OCI-LY7 (cell line): ENCODE data around the gene TTC19. TPM values are rescaled to one million over a fixed set of nuclear protein-coding genes. Genes with fewer than 3 reads are reported as not detected.

Experiments
- BruUV-seq: library from RNA; stranded (reverse); fragments of 400-500 nt; replicated peaks from 2 replicates; lab custom pipeline; 2021; lab: Mats Ljungman, UMichigan
- CTCF ChIA-PET: fragments of 300-600 bp; sonication (Branson Sonifier 250); formaldehyde crosslinking; loops from one replicate; lab custom pipeline; 2022; ENCODE audit warnings: antibody characterized with exemption; ENCODE audit not compliant: unreplicated experiment; lab: Charles Lee
- POLR2A ChIA-PET: fragments of 300-600 bp; sonication (Branson Sonifier 250); formaldehyde crosslinking; loops from one replicate; lab custom pipeline; 2022; ENCODE audit warnings: antibody characterized with exemption; lab: Charles Lee
- DNase-seq: peaks from one replicate; pipeline ENCODE4 v3.0.0-alpha.2; 2015; ENCODE audit warnings: low spot score
- H2AFZ ChIP-seq: fragments of 200-600 bp; sonication (generic), shearing (Covaris generic); 2 replicates; pipeline ENCODE4 v1.6.1; 2014; ENCODE audit warnings: mild to moderate bottlenecking, antibody characterized with exemption, low read length, moderate library complexity
- H3K27ac ChIP-seq: fragments of 200-600 bp; sonication (generic); 2 replicates; pipeline ENCODE4 v1.5.1; 2014; ENCODE audit warnings: mixed run types, low read depth, mild to moderate bottlenecking, moderate library complexity, low read length, inconsistent platforms; ENCODE audit not compliant: poor library complexity, severe bottlenecking
- H3K36me3 ChIP-seq: fragments of 200-600 bp; sonication (generic); 2 replicates; pipeline ENCODE4 v1.6.1; 2014; ENCODE audit warnings: mild to moderate bottlenecking, antibody characterized with exemption, low read length, moderate library complexity, mixed read lengths; ENCODE audit not compliant: insufficient read depth
- H3K4me1 ChIP-seq: fragments of 200-600 bp; sonication (generic); 2 replicates; pipeline ENCODE4 v1.5.1; 2014; ENCODE audit warnings: mild to moderate bottlenecking, low read length; ENCODE audit not compliant: insufficient read depth, poor library complexity, severe bottlenecking
- H3K4me2 ChIP-seq: fragments of 200-600 bp; sonication (generic); 2 replicates; pipeline ENCODE4 v1.6.1; 2014; ENCODE audit warnings: mild to moderate bottlenecking, low read length
- H3K4me3 ChIP-seq: fragments of 200-600 bp; sonication (generic); 2 replicates; pipeline ENCODE4 v1.5.1; 2014; ENCODE audit warnings: mild to moderate bottlenecking, low read depth, low read length; ENCODE audit not compliant: poor library complexity, severe bottlenecking
- H3K79me2 ChIP-seq: fragments of 200-600 bp; sonication (generic); 2 replicates; pipeline ENCODE4 v1.6.1; 2016; ENCODE audit warnings: low read depth, mild to moderate bottlenecking, low read length, moderate library complexity, mixed read lengths; ENCODE audit not compliant: insufficient read depth
- H3K9me2 ChIP-seq: fragments of 200-600 bp; sonication (generic); 2 replicates; pipeline ENCODE4 v1.6.1; 2016; ENCODE audit warnings: mild to moderate bottlenecking, low read length, mixed read lengths; ENCODE audit not compliant: insufficient read depth
- H3K9me3 ChIP-seq: fragments of 200-600 bp; sonication (generic); 2 replicates; pipeline ENCODE4 v1.6.1; 2014; ENCODE audit warnings: mild to moderate bottlenecking, mixed run types, low read length, mixed read lengths
- H4K20me1 ChIP-seq: fragments of 200-600 bp; sonication (generic); 2 replicates; pipeline ENCODE4 v1.6.1; 2014; ENCODE audit warnings: mild to moderate bottlenecking, antibody characterized with exemption, low read length, moderate library complexity, mixed read lengths; ENCODE audit not compliant: insufficient read depth
- CTCF ChIP-seq: fragments of 200-600 bp; sonication (generic); conservative IDR thresholded peaks from 2 replicates; pipeline ENCODE4 v1.5.1; 2014; ENCODE audit warnings: mild to moderate bottlenecking, antibody characterized with exemption, low read length, moderate library complexity, mixed read lengths
- EZH2phosphoT487 ChIP-seq: fragments of 200-600 bp; sonication (generic); IDR thresholded peaks from 2 replicates; pipeline ENCODE4 v1.6.1; 2018; ENCODE audit warnings: low read depth, borderline replicate concordance, mild to moderate bottlenecking, mixed run types, antibody characterized with exemption, low read length, moderate library complexity, mixed read lengths
- intact Hi-C: fragments of 100-400 bp; cut with micrococcal nuclease; formaldehyde crosslinking; loops from one replicate; pipeline ENCODE4 v1.10.0; 2022; ENCODE audit not compliant: unreplicated experiment
- total RNA-seq, 2 experiments: library from RNA; depleted of rRNA in 1 of 2; stranded (reverse); fragments of >200 nt in 1 of 2; shearing (Covaris generic) in 1 of 2; gene quantifications; 2 replicates each; pipeline ENCODE4 v1.2.3, GENCODE V29; 2014 to 2022

Gene TTC19
- total RNA-seq, 2 experiments from 2014 or later: 42.0 to 43.7 TPM

GRCh38 chr17:15958484-15958854, 41.2 kb upstream of the TTC19 start:
- Histone ChIP-seq H3K79me2 (no peaks in the 10 kb centered on the region), H3K9me2 (no peaks in the 10 kb centered on the region), H3K27ac (no peak overlapping the region), H4K20me1 (no peaks in the 10 kb centered on the region), H3K4me1 (no peaks in the 10 kb centered on the region), H3K4me2 (no peak overlapping the region), H2AFZ (no peak overlapping the region), H3K4me3 (no peak overlapping the region), H3K36me3 (no peaks in the 10 kb centered on the region), H3K9me3 (no peaks in the 10 kb centered on the region)
- BruUV-seq: no TSS peak
- TF ChIP-seq EZH2phosphoT487 (no peak), CTCF (no peak)
- CTCF ChIA-PET: no interaction called here
- no peak for DNase-seq
- intact Hi-C loops: no loop called here
- POLR2A ChIA-PET: interaction anchor here (1.0 kb wide), 1 partner anchor 12 kb away, joined by 3 read pairs; no protein-coding TSS in a partner anchor

GRCh38 chr17:15963670-15964110, 35.9 kb upstream of the TTC19 start:
- ChIA-PET POLR2A (no interaction called here), CTCF (no interaction called here)
- Histone ChIP-seq H3K4me3 (no peak overlapping the region), H2AFZ (no peak overlapping the region), H3K4me1 (no peaks in the 10 kb centered on the region), H3K36me3 (no peaks in the 10 kb centered on the region), H3K27ac (no peak overlapping the region), H3K9me2 (no peaks in the 10 kb centered on the region), H3K79me2 (no peaks in the 10 kb centered on the region), H3K9me3 (no peaks in the 10 kb centered on the region), H3K4me2 (no peak overlapping the region), H4K20me1 (no peaks in the 10 kb centered on the region)
- intact Hi-C loops: no loop called here
- BruUV-seq: no TSS peak
- TF ChIP-seq EZH2phosphoT487 (no peak), CTCF (no peak)
- DNase-seq: no peak

GRCh38 chr17:15965528-15965927, 34.1 kb upstream of the TTC19 start:
- BruUV-seq: no TSS peak
- H3K4me2 ChIP-seq: no peak overlapping the region
- H4K20me1 ChIP-seq: no peaks in the 10 kb centered on the region
- TF ChIP-seq EZH2phosphoT487: no peak
- TF ChIP-seq CTCF: no peak
- no peaks in the 10 kb centered on the region for H3K9me2 ChIP-seq
- no peaks in the 10 kb centered on the region for H3K9me3 ChIP-seq
- H3K36me3 ChIP-seq: no peaks in the 10 kb centered on the region
- DNase-seq: no peak
- POLR2A ChIA-PET: interaction anchor here (0.7 kb wide), 1 partner anchor 11 kb away, joined by 3 read pairs; no protein-coding TSS in a partner anchor
- H3K79me2 ChIP-seq: no peaks in the 10 kb centered on the region
- H3K27ac ChIP-seq: no peak overlapping the region
- H2AFZ ChIP-seq: peak overlapping the region; percentile 16; the same call in 1 of the 2 replicates
- CTCF ChIA-PET: no interaction called here
- H3K4me1 ChIP-seq: no peaks in the 10 kb centered on the region
- no peak overlapping the region for H3K4me3 ChIP-seq
- intact Hi-C loops: no loop called here
